ENCODE data around the gene MYLK3.

The MYLK3 gene

DNA sequence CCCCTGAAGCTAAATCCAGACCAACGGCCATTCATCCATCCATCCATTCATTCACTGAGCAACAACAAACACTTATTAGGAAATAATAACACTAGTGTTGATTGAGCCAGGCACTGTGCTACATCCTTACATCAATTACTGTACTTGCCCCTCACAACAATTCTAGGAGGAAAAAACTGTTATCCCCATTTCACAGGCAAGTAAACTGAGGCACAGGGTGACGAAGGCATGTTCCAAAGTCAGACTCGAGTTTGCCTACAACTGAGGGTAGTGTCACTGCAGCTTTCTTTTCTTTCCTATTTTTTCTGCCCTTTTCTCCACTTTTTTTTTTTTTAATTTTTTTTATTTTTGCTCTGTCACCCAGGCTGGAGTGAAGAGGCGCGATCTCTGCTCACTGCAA lies 11.2 kb upstream of the MYLK3 start:
- no peak for DNase-seq (ENCODE audit: low read depth in 2 of 2, low spot score in 1 of 2)

DNA sequence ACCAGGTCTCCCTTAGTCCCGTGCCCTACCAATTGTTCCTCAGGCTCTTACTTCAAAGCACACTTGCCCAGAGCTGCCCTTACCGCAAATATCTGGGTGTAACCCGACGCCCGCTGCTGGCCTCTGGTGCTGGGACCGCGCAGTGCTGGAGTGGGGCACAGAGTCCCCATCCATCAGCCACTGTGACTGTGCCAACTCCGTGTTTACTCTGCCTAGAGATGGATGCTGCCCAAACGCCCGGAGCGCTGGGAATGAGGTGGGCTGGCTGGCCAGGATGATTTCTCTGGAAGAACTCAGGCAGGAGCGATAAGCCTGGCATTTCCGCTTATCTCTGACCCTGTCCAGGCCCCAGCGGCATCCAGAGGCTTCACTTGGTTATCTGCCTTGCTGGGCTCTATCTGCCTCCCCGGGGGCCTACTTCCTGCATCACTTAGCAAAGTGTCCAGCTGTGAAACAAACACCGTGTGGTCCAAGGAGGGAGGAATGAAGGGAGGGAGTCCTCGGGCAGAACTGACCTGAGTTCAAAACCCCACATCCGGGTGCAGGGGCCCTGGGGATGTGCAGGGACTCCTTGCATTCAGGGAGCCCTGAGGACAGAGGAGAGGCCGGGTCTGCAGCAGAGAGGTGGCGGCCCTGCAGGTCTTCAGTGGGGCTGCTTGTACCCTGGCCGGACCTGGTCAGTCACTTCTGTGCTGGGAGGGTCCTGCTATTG lies 9.4 kb upstream of the MYLK3 start:
- no peak for DNase-seq (ENCODE audit: low read depth in 2 of 2, low spot score in 1 of 2)

DNA sequence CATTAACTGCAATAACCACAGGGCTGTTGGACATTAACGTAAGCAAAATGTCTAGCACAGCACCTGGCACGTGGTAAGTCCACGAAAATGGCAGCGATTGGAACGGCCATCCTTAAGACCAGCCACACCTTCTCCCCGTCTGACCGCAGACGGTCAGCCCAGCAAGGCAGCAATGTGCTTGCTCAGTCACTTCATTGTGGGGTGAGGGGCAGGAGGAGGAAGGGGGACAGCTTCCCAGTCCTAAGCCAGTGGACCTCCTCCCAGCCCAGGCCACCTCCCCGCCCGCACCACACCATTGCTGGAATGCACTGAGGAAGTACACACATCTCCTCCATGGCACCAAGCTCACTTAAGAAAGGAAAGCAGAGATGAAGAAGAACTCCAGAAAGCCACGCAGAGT lies 8.6 kb upstream of the MYLK3 start:
- DNase-seq (ENCODE audit: low read depth in 2 of 2, low spot score in 1 of 2): no peak

DNA sequence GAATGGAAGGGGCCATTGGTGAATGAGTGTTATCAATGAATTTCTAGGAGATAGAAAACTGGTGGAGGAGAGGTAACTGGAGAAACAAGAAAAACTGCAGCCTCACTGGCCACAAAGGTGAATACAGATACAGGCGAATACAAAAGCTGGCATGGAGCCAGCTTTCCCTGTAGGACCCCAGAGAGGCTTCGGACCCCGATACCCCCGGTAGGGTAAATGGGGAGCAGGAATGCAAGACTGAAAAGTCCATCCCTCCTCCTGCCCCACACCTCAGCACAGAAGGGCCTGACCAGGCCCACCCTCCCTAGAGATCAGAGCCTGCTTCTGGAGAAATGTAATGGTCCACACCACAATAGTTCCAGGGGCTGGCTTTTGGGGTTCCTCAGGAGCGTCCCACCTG lies 4.9 kb upstream of the MYLK3 start:
- DNase-seq (ENCODE audit: low read depth in 2 of 2, low spot score in 1 of 2): no peak

DNA sequence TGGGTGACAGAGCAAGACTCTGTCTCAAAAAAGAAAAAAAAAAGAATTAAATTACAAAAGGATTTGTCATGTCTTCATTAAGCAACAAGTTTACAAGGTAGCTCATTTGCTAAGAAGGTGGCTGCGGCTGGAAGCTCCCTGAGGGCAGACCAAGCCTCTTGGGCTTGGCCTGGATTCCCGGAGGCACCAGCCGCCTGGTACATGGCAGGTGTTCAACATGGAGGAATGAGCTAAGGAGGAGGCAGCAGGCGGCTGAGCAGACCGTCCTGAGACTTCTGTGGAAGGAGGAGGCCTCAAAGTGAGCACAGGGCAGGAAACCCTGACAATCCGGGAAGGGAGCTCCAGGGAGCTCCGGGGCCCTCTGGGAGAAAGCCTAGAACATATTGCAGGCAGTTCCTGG lies 3.2 kb upstream of the MYLK3 start:
- no peak for DNase-seq (ENCODE audit: low read depth in 2 of 2, low spot score in 1 of 2)

DNA sequence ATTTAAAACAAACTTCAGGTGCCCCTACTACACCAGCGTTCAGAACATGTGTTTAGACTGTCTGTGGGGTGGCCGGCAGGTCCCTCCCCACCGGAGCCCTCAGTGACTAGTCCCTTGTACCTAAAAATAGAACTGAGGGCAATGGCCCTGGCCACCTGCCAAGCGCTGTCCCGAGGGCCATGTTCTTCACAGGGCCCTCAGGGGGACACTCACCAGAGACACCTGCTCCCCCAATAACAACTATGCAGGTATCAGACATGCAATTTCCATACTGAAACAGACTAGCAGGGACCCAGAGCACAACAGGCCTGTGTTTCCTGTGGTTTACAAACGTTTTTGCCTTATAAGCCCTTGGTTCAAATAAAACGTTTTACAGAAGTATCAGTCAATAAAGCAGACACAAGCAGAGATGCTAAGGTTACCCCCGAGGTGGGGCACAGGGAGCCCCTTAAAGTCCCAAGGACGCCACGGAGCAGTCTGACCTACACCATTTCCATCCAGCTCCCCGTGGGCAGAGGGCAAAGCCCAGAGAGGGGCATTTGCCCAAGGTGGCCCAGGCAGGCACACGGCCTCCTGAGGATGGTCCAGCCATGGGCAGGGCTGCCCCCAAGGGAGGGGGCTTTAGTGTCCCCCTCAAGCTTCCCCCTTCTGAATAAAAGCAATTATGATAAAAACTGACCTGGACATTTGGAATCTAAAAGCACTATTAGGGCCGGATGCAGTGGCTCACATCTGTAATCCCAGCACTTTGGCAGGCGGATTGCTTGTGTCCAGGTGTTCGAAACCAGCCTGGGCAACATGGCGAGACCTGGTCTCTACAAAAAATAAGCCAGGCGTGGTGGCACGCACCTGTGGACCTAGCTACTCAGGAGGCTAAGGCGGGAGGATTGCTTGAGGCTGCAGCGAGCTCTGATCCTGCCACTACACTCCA lies 896 bp upstream of the MYLK3 start:
- DNase-seq (ENCODE audit: low read depth in 2 of 2, low spot score in 1 of 2): no peak

DNA sequence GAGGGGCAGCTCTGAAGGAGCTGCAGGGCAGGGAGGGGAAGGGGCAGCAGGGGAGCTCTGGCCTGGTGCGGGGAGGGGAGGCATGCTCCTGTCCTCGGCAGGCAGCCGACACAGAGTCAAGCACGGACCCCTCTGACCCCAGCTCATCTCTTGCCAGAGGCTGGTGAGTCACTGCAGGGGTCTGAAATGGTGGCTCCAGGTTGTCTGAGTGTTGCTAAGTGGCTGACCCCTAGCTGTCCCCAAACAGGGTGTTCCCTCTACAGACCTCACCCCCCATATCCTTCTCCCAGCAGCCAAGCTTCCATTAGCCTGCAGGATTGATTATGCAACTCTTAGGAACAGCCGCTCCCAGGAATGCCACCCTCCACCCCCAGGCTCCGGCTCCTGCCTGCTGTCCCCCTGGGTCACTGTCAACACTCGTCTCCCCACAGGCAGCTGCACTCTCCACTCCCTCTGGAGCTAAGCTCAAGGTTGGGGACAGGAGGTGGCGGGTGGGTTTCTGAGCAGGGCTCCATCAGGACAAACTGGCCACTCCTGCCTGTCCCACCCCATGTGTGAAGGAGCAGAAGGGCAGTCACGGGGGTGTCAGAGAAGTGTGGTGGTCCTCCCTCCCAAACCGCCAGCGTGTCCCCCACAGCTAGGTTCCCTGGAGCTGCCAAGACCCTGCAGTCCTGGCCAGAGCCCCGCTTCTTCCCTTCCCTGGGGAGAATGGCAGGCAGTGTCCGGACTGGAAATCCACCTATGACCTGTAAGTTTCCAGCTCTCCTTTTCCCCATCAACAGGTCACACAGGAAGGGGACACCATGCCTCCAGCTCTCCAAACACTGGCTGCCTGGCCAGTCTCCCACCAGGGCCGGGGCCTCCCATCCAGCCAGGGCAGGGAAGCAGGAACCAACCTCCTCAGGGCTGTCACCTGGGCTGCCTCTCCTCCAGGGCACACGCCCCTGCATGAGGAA lies 1.0 kb downstream of the MYLK3 start:
- DNase-seq (ENCODE audit: low read depth in 2 of 2, low spot score in 1 of 2): no peak

DNA sequence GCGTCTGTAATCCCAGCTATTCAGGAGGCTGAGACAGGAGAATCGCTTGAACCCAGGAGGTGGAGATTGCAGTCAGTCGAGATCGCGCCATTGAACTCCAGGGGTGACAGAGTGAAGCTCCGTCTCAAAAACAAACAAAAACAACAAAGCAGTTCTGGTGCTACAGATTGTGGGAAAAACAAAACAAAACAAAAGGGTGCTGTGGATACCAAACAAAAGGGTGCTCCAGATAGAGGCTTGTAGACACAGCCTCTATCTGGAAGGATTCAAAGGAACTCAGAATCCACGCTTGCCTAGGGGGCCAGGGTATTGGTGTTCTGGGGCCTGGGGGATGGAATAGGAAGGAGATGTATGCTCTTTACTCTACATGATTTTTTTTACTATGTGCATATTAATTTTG lies 2.5 kb downstream of the MYLK3 start:
- no peak for DNase-seq (ENCODE audit: low read depth in 2 of 2, low spot score in 1 of 2)

DNA sequence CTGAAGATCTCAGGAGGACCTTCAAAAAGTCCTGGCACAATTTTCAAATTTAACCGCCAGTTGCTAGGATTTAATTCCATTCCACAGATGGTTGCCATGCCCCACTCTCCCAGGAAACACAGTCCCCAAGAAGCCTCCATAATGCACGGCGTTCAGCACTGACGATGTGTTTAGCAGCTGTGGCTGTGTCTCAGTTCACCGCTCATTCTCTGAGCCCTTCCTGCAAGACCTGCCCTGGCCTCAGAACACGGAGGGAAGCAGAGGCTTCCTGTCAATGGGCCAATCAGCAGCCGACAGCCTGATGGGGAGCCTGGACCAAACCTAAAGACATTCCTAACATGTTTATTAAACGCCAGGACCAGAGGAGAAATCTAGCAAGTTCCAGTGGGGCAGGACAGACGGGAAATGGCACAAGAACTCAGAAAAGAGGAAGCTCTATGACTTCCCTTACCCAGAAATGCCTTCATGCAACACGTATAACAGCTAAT lies 4.9 kb downstream of the MYLK3 start:
- no peak for DNase-seq (ENCODE audit: low read depth in 2 of 2, low spot score in 1 of 2)

DNA sequence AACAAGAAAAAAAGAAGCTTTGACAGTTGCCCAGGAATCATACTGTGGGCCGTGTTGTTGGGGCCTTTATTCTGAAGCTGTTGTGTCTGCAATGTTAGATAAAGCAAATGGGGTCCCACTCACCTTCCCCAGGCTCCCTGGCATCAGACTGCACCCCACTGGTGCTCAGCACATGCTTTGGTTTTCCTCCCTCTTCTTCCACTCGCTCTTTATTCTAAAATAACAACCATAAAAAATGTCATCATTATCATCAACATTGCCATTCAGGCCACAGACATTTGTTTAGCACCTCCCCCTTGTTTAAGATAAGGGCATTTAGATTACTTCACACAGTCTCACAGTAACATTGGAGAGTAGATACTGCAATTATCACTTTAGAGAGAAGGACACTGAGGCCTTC lies 8.2 kb downstream of the MYLK3 start:
- no peak for DNase-seq (ENCODE audit: low read depth in 2 of 2, low spot score in 1 of 2)

DNA sequence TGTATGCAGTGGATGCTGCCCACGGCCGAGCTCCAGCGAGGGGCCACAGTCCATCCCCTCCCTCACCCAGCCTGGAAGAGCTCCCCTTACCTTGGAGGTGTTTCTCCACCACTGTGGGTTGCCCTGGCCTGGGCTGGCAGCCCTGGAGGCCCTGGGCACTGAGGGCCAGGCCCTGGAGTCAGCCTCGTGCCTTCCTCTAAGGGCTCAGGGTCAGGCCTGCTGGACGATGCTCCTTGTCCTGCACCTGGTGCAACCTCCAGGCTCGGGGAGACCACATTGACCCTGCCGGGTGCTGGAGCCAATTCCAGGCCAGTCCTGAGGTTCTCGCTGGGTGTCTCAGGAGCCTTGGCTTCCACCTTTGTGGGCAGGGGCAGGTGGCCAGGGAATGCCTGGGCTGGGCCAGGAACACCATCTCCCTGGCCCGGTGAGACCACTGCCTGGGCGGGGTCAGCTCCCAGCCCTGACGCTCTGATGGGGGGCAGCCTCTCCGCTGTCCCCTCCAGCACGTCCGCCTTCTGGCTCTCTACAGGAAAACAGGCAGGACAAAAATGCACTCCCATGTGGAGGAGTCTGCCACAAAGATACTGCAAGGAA lies 10.4 kb downstream of the MYLK3 start:
- DNase-seq (ENCODE audit: low read depth in 2 of 2, low spot score in 1 of 2): no peak

DNA sequence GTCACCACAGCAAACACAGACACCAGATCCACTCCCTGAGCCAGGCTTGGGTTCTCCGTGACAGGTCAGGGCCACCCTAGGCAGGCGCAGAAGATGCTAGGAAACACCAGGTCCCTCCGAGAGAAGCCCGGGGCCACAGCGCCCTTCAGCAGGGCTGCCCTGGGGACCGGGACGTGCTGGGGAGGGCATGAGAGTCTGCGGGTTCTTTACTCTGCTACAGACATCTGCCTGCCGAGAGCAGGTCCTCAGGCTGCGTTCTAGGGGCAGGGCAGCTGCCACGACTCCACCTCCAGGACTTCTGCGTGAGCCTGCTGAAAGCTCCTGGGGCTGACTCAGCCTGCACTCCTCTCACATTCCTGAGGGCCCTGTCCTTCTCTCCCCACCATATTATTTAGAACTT lies 11.4 kb downstream of the MYLK3 start:
- DNase-seq (ENCODE audit: low read depth in 2 of 2, low spot score in 1 of 2): no peak

DNA sequence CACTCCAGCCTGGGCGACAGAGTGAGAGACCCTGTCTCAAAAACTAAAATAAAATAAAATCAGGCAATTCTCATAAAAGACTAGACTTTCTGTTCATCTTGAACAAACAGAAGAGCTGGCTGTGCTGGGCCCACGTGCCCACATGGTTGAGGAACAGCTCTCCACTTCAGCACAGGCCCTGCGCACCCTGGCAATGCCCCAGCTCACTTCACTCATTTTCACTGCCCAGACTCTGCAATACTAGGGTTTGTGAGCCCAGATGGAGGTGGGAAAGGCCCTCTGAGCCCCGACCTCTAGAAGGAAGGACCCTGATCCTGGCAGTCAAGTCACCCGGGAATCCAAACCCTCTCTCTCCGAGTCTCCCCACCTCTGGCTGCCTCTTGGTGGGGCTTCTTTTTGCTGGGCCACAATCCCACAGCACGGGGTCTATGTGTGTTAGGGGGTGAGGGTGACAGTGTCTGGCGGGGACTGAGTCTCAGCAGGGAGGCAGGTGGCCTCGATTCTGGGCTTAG lies 14.8 kb downstream of the MYLK3 start:
- DNase-seq (ENCODE audit: low read depth in 2 of 2, low spot score in 1 of 2): no peak

DNA sequence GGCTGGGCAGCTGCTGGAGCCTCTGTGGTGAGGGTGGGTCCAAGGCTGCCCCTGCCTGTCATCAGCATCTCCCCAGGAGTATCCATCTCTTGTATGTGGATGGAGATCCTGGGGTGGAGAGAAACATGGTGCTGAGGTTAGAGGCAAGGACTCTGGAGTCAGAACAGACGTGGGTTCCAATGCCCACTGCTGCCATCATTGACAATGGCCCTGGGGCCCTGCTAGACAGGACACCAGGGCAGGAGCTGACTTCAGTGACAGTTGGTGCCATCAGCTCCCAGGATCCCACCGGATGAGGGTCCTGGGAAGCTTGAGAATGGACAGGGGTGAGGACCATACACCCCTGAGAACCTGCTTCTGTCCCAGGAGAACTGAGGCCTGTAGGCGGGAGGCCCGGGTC lies 15.6 kb downstream of the MYLK3 start:
- DNase-seq (ENCODE audit: low read depth in 2 of 2, low spot score in 1 of 2): no peak

DNA sequence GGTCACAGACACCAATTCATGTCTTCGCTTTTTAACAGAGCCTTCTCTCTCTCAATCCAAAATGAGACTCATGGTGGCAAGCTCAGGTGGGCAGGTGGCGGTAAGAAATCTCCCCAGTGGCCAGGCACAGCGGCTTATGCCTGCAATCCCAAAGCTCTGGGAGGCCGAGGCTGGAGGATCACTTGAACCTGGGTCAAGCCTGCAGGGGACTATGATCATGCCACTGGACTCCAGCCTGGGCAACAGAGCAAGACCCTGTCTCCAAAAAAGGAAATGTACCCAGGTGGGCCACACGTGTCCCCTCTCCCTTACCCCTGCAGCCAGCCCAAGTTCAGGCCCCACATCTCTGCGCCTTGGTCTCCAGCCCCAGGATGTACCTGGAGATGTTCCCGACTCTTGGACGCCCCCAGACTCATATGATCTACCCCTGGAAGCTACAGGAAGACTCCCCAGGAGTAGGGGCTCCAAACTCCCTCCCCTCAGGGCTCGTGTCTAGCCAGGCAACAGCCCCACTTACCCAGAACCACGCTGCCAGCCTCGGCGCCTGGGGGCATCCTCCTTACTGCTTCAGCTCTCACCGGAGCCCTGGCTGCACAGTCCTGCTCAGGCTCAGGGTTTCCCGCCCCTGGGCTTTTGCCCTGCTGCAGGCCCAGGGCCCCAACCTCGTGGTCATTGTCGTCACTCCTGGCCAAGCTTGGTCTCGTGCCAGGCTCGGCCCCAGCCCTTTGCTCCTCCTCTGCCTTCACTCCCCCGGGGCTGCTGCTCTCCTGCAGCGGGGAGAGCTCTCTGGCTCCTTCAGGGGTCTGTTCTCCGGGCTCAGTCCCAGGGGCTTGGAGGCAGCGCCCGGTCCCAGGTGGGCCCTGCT lies 16.2 kb downstream of the MYLK3 start:
- DNase-seq (ENCODE audit: low read depth in 2 of 2, low spot score in 1 of 2): no peak

DNA sequence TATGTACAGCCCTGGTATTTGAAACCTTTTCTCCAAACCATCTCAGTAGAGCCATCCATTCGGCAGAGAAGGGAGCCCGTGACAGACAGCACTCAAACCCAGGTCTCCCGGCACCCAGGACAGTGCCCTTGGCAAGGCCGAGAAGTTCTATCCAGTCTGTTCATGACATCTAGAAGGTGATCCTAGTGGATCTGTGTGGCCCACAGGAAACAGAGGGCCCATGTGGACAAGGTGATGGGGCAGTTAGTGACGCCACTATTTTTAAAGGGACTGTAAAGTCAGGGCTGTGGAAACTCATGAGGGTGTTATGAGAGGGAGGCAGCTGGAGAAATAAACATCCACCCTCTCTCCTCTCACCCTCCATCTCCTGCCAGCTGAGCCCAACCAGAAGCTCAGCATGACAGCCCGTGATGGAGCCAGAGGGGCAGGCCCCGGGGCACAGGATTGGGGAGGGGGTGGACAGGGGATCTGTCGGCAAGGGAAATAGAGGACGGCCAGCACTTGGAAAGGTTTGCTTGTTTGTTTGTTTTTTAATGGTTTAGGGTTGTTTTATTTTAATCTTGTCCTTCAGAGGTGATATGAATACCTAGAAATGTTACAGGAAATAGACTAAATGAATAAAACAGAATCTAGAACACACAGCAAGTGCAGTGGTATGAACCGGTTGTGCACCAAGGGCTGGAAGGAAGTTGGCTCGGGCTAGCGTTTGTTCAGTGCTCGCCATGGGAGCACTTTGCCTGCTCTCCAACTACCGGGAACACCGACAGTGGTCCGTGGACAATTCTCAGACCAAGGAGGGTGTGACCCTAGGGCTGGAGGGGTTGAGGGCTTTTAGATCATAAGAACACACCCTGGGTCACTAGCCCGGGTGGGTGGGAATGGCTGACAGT lies 17.1 kb downstream of the MYLK3 start:
- no peak for DNase-seq (ENCODE audit: low read depth in 2 of 2, low spot score in 1 of 2)

DNA sequence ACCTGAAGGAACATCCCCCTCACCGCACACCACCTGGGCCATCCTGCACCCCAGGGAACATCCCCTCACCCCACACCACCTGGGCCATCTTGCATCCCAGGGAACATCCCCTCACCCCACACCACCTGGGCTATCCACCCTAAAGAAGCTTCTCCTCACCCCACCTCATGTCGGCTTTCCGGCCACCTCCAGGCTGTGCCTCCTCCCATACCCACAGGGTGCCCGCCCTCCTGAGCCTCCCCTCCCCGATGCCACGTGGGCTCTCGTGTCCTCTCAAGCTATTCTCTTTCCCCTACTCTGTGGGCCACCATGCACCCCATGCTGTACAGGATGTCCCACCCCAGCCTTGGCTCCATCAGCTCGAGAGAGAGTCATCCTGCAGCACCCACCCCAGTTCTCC lies 18.0 kb downstream of the MYLK3 start:
- DNase-seq (ENCODE audit: low read depth in 2 of 2, low spot score in 1 of 2): no peak

DNA sequence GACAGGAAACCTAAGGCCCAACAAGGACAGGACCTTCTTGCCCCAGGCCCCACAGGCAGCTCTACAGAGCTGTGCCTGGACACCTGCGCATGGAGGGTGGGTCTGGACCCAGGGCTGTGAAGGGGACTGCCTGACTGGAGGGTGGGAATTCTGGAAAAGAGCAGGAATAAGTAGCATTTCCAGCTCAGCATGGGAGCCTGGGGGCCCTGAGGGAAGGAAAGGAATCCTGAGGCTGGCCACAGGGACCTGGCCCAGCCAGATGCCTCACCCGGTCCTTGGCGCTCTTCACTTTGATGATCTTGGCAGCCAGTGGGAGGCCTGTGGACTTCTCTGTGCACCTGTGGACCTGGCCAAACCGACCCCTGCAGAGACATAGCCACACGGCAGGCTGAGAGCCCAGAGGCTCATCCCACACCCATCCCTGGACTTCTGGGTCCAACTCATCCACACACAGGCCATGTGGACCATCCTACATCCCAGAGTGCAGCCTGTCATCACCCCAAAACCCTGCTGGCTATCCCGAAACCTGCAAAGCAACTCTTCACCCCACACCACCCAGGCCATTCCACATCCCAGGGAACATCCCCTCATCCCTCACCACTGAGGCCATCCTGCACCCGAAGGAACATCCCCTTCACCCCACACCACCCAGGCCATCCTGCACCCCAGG lies 18.7 kb downstream of the MYLK3 start:
- DNase-seq (ENCODE audit: low read depth in 2 of 2, low spot score in 1 of 2): no peak

All from stimulated activated CD8-positive, alpha-beta memory T cell treated with anti-CD3 and anti-CD28 coated beads, Interleukin-4, amount 100 ng/mL, for 4 hours (primary cell).